ENCODE data around the gene TMEM238.

- TF ChIP-seq ZNF584 (CRISPR knock-in tag; IDR thresholded peaks at IDR 0.05; ENCODE audit: low read depth) (no peak), ZNF224 (CRISPR knock-in tag; IDR thresholded peaks at IDR 0.05) (no peak), ZNF280B (CRISPR knock-in tag; IDR thresholded peaks at IDR 0.05) (no peak)
Measured at GRCh38 chr19:55352040-55352439, 32.1 kb downstream of the TMEM238 start.

Data from K562 (cell line).